Adipocyte (in vitro differentiated cells): Measurements from ENCODE around the gene TPCN2.

Experiments used
- DNase-seq: peaks from one replicate; pipeline ENCODE4 v3.0.0-alpha.2; 2015; ENCODE audit warnings: low read depth
- H3K27me3 ChIP-seq: replicated peaks from 2 replicates; pipeline ENCODE4 v1.7.0; 2013; ENCODE audit warnings: mild to moderate bottlenecking, low read length, moderate library complexity; ENCODE audit not compliant: control insufficient read depth, insufficient read depth
- H3K36me3 ChIP-seq: 2 replicates; pipeline ENCODE4 v1.7.0; 2013; ENCODE audit warnings: low read length, mild to moderate bottlenecking, moderate library complexity; ENCODE audit not compliant: control insufficient read depth, insufficient read depth, severe bottlenecking
- H3K4me1 ChIP-seq: 2 replicates; pipeline ENCODE4 v1.7.0; 2013; ENCODE audit warnings: mild to moderate bottlenecking, low read length, moderate library complexity; ENCODE audit not compliant: control insufficient read depth, insufficient read depth
- H3K4me3 ChIP-seq: 2 replicates; pipeline ENCODE4 v1.7.0; 2013; ENCODE audit warnings: mild to moderate bottlenecking, low read length, moderate library complexity
- H3K9ac ChIP-seq: 2 replicates; pipeline ENCODE4 v1.7.0; 2013; ENCODE audit warnings: mild to moderate bottlenecking, low read length, moderate library complexity
- H3K9me3 ChIP-seq: 2 replicates; pipeline ENCODE4 v1.7.0; 2013; ENCODE audit warnings: mild to moderate bottlenecking, low read length, moderate library complexity; ENCODE audit not compliant: control insufficient read depth

Gene TPCN2

DNA sequence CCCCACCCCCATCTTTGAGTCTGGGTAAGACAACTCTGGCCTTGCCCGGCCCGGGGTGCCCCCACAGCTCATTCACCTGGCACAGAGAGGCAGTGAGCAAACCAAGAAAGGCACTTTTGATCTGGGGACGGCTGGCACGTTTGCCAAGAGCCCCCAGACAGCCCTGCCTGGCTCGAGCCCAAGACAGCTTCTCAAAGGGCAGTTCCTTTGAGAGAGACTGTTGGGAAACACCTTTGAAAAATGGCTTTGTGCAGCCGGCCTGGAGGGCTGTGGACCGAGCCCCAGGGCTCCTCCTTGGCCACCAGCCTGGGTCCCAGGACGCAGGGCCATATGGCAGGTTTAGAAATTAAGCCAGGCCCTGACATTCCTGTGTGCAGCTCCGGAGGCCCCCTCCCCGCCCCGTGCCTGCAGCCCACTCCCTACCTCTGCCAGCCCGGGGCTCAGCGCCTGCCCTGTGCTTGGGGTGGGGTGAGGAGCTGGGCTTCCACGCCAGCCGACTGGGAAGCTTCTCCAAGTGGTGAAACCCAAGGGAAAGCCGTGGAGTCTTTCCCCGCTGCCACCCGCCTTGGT lies 56.8 kb downstream of the TPCN2 start:
- Histone ChIP-seq H3K27me3 (peaks cover 54% of the 10 kb centered on the region), H3K4me1 (peaks cover 5% of the 10 kb centered on the region), H3K9me3 (no peaks in the 10 kb centered on the region), H3K36me3 (no peaks in the 10 kb centered on the region), H3K4me3 (no peak overlapping the region), H3K9ac (no peak overlapping the region)
- DNase-seq = no peak

DNA sequence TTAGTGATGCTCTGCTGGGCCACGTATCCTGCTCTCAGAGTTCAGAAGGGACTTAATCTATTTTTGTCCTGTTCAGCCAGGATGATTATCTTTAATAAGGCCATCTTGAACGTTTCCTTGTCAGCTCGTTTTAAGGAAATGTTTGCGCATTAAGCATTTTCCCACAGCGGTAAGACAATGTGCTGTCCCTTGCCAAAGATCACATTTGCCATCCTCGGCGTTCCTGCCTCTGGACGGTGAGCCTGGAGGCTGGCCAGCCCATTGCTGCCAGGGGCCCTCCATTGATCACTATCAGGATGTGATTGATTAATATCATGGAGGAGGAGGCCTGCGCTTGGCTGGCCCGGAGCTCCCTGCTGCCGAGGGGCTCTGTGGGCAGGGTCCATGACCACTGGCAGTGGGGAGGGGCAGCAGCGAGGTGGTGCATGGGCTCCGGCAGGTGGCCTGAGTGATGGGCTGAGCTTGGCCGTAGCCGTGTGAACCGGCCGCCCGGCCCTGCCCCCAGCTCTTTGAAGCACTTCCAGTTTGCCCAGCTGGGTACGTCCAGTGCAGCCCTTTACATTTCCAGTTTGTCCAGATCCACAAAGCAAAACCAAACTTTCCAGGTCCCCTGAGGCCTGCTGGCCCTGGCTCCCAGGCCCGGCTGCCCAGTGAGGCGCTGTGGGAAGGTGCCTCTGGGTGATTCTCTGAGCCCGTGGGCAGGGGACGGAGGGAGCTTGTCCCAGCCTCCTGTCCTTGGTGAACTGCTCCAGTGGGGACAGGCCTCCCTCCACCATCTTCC lies 57.5 kb downstream of the TPCN2 start:
- Histone ChIP-seq H3K4me1 (peaks cover 5% of the 10 kb centered on the region), H3K9ac (no peak overlapping the region), H3K9me3 (no peaks in the 10 kb centered on the region), H3K27me3 (peaks cover 57% of the 10 kb centered on the region), H3K4me3 (no peak overlapping the region), H3K36me3 (no peaks in the 10 kb centered on the region)
- no peak for DNase-seq

- DNase-seq = no peak
- Histone ChIP-seq H3K27me3 (peaks cover 54% of the 10 kb centered on the region), H3K4me1 (no peaks in the 10 kb centered on the region), H3K9ac (no peak overlapping the region), H3K4me3 (no peak overlapping the region), H3K9me3 (no peaks in the 10 kb centered on the region), H3K36me3 (no peaks in the 10 kb centered on the region)
Measured at GRCh38 chr11:69107413-69107812, 58.7 kb downstream of the TPCN2 start.

DNA sequence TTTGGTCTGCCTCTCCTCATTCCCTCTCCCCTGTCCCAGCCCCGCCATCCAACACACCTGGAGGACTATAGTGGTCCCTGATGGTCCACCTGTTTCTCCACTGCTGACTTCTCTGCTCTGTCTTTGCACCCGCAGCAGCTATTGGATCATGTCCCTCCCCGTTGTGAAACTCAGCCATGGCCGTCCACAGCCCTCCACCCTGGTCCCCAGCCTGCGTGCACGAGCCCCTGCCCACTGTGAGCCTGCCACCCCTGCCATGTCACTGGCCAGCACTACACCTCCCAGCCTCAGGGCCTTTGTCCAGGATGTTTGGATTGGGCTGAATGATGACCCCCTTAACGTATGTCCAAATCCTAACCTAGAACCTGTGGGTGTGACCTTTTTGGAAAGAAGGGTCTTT lies 59.3 kb downstream of the TPCN2 start:
- no peak for DNase-seq
- Histone ChIP-seq H3K9ac (no peak overlapping the region), H3K36me3 (no peaks in the 10 kb centered on the region), H3K9me3 (no peaks in the 10 kb centered on the region), H3K4me1 (no peaks in the 10 kb centered on the region), H3K27me3 (peaks cover 54% of the 10 kb centered on the region), H3K4me3 (no peak overlapping the region)

DNA sequence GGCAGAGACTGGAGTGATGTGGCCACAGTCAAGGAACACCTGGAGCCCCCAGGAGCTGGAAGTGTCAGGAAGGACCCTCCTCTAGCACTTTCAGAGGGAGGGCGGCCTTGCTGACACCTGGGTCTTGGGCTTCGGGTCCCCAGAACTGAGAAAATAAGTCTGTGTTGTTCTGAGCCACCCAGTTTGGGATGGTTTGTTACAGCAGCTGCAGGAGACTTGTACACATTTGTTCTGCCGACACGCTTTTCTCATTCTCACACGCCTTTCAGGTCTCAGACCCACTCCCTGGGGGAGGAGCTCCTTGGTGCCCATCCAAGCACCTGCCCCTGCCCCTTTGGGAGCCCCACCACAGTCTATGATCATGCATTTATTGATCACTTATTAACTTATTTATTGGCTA lies 59.8 kb downstream of the TPCN2 start:
- Histone ChIP-seq H3K9ac (no peak overlapping the region), H3K36me3 (no peaks in the 10 kb centered on the region), H3K4me3 (no peak overlapping the region), H3K9me3 (no peaks in the 10 kb centered on the region), H3K27me3 (peaks cover 48% of the 10 kb centered on the region), H3K4me1 (no peaks in the 10 kb centered on the region)
- no peak for DNase-seq

DNA sequence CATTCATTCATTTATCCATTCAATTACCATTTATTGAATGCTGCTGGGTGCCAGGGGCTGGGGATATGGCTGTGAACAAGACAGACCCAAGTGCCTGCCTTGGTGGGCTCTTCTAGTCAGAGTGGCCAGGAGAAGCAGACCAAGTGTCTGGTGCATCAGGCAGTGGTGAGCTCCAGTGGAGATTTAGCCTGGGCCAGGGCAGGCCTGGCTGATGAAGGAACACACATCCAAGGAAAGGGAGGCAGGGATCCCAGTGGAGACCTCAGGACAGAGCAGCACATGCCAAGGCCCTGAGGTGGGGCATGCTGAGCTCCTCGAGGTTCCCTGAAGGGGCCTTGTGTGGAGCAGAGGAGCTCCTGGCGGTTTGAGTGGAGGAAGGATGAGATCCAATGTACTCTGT lies 60.4 kb downstream of the TPCN2 start:
- H3K27me3 ChIP-seq = peaks cover 47% of the 10 kb centered on the region
- H3K9me3 ChIP-seq = no peaks in the 10 kb centered on the region
- DNase-seq = no peak
- no peak overlapping the region for H3K9ac ChIP-seq
- no peaks in the 10 kb centered on the region for H3K36me3 ChIP-seq
- H3K4me1 ChIP-seq = no peaks in the 10 kb centered on the region
- no peak overlapping the region for H3K4me3 ChIP-seq

DNA sequence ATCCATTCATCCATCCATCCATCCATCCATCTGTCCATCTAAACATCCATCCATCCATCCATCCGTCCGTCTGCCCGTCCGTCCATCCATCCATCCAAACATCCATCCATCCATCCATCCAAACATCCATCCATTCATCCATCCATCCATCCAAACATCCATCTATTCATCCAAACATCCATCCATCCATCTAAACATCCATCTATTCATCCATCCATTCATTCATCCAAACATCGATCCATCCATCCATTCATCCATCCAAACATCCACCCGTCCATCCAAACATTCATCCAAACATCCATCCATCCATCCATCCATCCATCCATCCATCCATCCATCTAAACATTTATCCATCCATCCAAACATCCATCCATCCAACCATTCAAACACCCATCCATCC lies 61.7 kb downstream of the TPCN2 start:
- no peak for DNase-seq
- no peak overlapping the region for H3K9ac ChIP-seq
- H3K4me3 ChIP-seq = no peak overlapping the region
- H3K9me3 ChIP-seq = no peaks in the 10 kb centered on the region
- peaks cover 55% of the 10 kb centered on the region for H3K27me3 ChIP-seq
- peaks cover 2% of the 10 kb centered on the region for H3K4me1 ChIP-seq
- H3K36me3 ChIP-seq = no peaks in the 10 kb centered on the region

DNA sequence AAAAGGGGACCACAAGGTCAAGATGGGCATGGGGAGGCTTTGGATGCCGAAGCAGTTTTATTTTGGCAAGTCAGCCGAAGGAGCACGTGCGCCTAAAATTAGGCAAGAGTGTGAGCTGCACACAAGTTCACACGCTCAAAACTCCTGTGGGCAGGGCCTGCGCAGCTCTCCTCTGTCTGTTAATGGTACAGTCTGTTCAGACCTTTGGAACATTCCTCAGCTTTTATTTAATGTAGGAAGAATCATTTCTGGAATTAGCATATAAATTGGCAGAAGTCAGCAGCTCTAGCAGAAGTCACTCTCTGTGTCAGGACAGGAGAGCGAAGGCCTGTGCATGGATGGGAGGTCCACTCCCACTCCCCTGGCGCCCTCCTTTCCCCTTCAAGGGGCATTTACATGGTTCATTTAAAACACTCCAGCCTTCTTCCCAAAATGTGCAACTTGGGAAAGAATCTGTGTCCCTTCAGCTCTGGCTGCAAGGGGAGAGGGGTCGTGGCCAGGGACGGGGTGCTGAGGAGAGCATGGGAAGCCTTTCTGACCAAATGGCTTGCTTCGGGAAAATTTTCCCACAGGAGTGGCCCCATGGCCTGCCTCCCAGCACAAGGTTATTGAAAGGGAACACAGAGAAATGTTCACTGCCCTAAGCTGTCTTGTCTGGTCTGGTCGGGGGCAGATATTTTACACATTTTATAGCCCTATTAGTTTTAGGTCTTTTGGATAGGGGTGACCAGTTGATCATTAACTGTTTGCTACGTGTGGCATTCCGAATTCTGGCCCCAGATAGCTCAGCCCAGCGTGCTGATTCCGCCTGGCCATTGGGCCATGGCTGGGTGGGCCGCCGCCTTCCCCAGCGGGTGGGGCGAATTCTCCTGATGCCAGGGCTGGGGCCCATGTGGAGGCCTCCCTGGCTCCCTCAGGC lies 63.2 kb downstream of the TPCN2 start:
- Histone ChIP-seq H3K9ac (no peak overlapping the region), H3K4me1 (peaks cover 9% of the 10 kb centered on the region), H3K36me3 (no peaks in the 10 kb centered on the region), H3K27me3 (peaks cover 49% of the 10 kb centered on the region), H3K4me3 (no peak overlapping the region), H3K9me3 (no peaks in the 10 kb centered on the region)
- no peak for DNase-seq

GRCh38 chr11:69113226-69113625 lies 64.5 kb downstream of the TPCN2 start:
- H3K9me3 ChIP-seq = no peaks in the 10 kb centered on the region
- H3K27me3 ChIP-seq = peaks cover 38% of the 10 kb centered on the region
- no peak for DNase-seq
- H3K9ac ChIP-seq = no peak overlapping the region
- H3K36me3 ChIP-seq = no peaks in the 10 kb centered on the region
- H3K4me1 ChIP-seq = peaks cover 9% of the 10 kb centered on the region
- H3K4me3 ChIP-seq = no peak overlapping the region

DNA sequence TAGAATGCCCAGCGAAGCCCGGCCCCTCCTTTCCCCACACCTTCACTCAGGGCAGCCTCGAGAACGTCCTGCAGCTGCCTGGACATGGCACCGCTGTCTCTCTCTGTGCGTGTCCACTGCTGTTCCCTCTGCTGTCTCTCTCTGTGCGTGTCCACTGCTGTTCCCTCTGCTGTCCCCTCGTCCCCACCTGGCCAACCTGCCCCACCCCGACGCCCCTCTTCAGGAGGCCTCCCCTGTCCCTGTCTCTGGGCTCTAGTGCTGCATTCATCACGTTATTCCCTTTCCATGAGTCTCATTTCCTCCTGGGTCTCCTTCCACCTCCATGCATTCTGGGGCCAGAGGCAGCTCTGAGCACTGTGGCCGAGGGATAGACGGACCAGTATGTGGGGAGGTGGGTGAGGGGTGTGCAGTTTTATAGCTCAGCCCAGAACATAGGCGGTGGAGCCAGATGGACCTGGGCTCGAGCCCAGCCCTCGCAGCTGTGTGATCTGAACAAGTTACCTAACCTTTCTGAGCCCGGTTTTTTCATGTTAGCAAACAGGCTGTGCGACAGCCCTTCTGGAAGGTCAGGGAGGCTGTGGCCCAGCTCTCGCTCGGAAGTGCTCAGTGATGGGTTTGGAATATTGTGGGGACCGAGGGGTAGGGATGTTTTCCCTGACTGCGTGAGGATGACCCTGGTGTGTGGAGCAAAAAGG lies 65.1 kb downstream of the TPCN2 start:
- H3K36me3 ChIP-seq = no peaks in the 10 kb centered on the region
- no peaks in the 10 kb centered on the region for H3K9me3 ChIP-seq
- H3K4me1 ChIP-seq = peaks cover 9% of the 10 kb centered on the region
- no peak overlapping the region for H3K9ac ChIP-seq
- DNase-seq = no peak
- H3K27me3 ChIP-seq = peaks cover 38% of the 10 kb centered on the region
- no peak overlapping the region for H3K4me3 ChIP-seq

- H3K9ac ChIP-seq = no peak overlapping the region
Measured at GRCh38 chr11:69114362-69114761, 65.6 kb downstream of the TPCN2 start.

More at GRCh38 chr11:69114362-69114761, 65.6 kb downstream of the TPCN2 start:
- H3K36me3 ChIP-seq = no peaks in the 10 kb centered on the region
- peaks cover 9% of the 10 kb centered on the region for H3K4me1 ChIP-seq
- H3K27me3 ChIP-seq = peaks cover 34% of the 10 kb centered on the region
- H3K9me3 ChIP-seq = peaks cover 4% of the 10 kb centered on the region
- no peak for DNase-seq
- H3K4me3 ChIP-seq = no peak overlapping the region
